Activated CD4-positive, alpha-beta memory T cell treated with anti-CD3 and anti-CD28 coated beads for 36 hours (primary cell): Measurements from ENCODE around the gene GFOD2. TPM values are rescaled to one million over a fixed set of nuclear protein-coding genes. Genes with fewer than 3 reads are reported as not detected.

Experiments used
- CTCF ChIA-PET: fragments of 350-600 bp; sonication (Branson Sonifier 250); formaldehyde crosslinking; loops from one replicate; lab custom pipeline; 2021; ENCODE audit warnings: antibody characterized with exemption, inconsistent platforms; lab: Charles Lee
- POLR2A ChIA-PET: fragments of 350-600 bp; sonication (Branson Sonifier 250); formaldehyde crosslinking; loops from one replicate; lab custom pipeline; 2021; ENCODE audit warnings: antibody characterized with exemption; lab: Charles Lee
- DNase-seq: peaks from one replicate; pipeline ENCODE4 v3.0.0-alpha.2; 2020
- H3K27ac Mint-ChIP-seq: one replicate; pipeline ENCODE4 v1.8.0; 2021; ENCODE audit warnings: mixed read lengths
- H3K27me3 Mint-ChIP-seq: one replicate; pipeline ENCODE4 v1.8.0; 2021; ENCODE audit warnings: mixed read lengths
- H3K36me3 Mint-ChIP-seq: one replicate; pipeline ENCODE4 v1.8.0; 2021; ENCODE audit warnings: mixed read lengths
- H3K4me1 Mint-ChIP-seq: one replicate; pipeline ENCODE4 v1.8.0; 2021; ENCODE audit warnings: low read depth, mixed read lengths
- H3K4me3 Mint-ChIP-seq: one replicate; pipeline ENCODE4 v1.8.0; 2021; ENCODE audit warnings: mild to moderate bottlenecking, mixed read lengths
- H3K9me3 Mint-ChIP-seq: one replicate; pipeline ENCODE4 v1.8.0; 2021; ENCODE audit warnings: mixed read lengths
- intact Hi-C: fragments of 100-400 bp; cut with micrococcal nuclease; formaldehyde crosslinking; loops from one replicate; pipeline ENCODE4 v1.15.1; 2023
- total RNA-seq, 2 experiments: library from RNA; stranded (reverse); gene quantifications; one replicate each; pipeline ENCODE4 v1.2.3, GENCODE V29; 2021

Gene GFOD2
- total RNA-seq, 2 experiments from 2014 or later: 12.6 to 13.7 TPM

- Mint-ChIP-seq H3K4me1 (peaks cover 18% of the 10 kb centered on the region), H3K9me3 (no peaks in the 10 kb centered on the region), H3K27me3 (no peaks in the 10 kb centered on the region), H3K4me3 (no peak overlapping the region), H3K27ac (peak overlapping the region; percentile 2), H3K36me3 (peaks cover 28% of the 10 kb centered on the region)
- ChIA-PET CTCF (no interaction called here), POLR2A (no interaction called here)
- DNase-seq: no peak
- intact Hi-C loops: no loop called here
These were observed 63.8 kb downstream of the GFOD2 start for GRCh38 chr16:67655363-67655762.

GRCh38 chr16:67654403-67654911 lies 64.7 kb downstream of the GFOD2 start:
- Mint-ChIP-seq H3K4me3 (no peak overlapping the region), H3K4me1 (peaks cover 21% of the 10 kb centered on the region), H3K36me3 (peaks cover 32% of the 10 kb centered on the region), H3K27me3 (no peaks in the 10 kb centered on the region), H3K9me3 (no peaks in the 10 kb centered on the region), H3K27ac (no peak overlapping the region)
- intact Hi-C loops: no loop called here
- POLR2A ChIA-PET: no interaction called here
- CTCF ChIA-PET: no interaction called here
- DNase-seq: no peak

GRCh38 chr16:67653789-67654402 lies 65.2 kb downstream of the GFOD2 start:
- Mint-ChIP-seq H3K36me3 (peaks cover 30% of the 10 kb centered on the region), H3K27me3 (no peaks in the 10 kb centered on the region), H3K27ac (no peak overlapping the region), H3K9me3 (no peaks in the 10 kb centered on the region), H3K4me3 (no peak overlapping the region), H3K4me1 (peaks cover 17% of the 10 kb centered on the region)
- CTCF ChIA-PET: no interaction called here
- POLR2A ChIA-PET: no interaction called here
- DNase-seq: no peak
- intact Hi-C loops: no loop called here

GRCh38 chr16:67653128-67653788 lies 65.9 kb downstream of the GFOD2 start:
- Mint-ChIP-seq H3K36me3 (peaks cover 31% of the 10 kb centered on the region), H3K4me1 (peaks cover 11% of the 10 kb centered on the region), H3K27me3 (no peaks in the 10 kb centered on the region), H3K27ac (no peak overlapping the region), H3K9me3 (no peaks in the 10 kb centered on the region), H3K4me3 (no peak overlapping the region)
- ChIA-PET CTCF (interaction anchor here (0.8 to 3.7 kb wide), 2 partner anchors 106 to 206 kb away, joined by 3 to 19 read pairs; no protein-coding TSS in a partner anchor), POLR2A (no interaction called here)
- intact Hi-C loops: no loop called here
- DNase-seq: no peak

- intact Hi-C loops: no loop called here
- no peak overlapping the region for H3K4me3 Mint-ChIP-seq
- DNase-seq: no peak
- no peaks in the 10 kb centered on the region for H3K9me3 Mint-ChIP-seq
- H3K27me3 Mint-ChIP-seq: no peaks in the 10 kb centered on the region
- H3K36me3 Mint-ChIP-seq: peaks cover 31% of the 10 kb centered on the region
- ChIA-PET CTCF (interaction anchor here (0.8 to 3.7 kb wide), 6 partner anchors 11 to 205 kb away, joined by 3 to 19 read pairs (median 4); no protein-coding TSS in a partner anchor), POLR2A (no interaction called here)
- H3K4me1 Mint-ChIP-seq: peaks cover 6% of the 10 kb centered on the region
- no peak overlapping the region for H3K27ac Mint-ChIP-seq
These were observed 66.5 kb downstream of the GFOD2 start for GRCh38 chr16:67652578-67653127.

GRCh38 chr16:67651847-67652246 lies 67.3 kb downstream of the GFOD2 start:
- H3K27me3 Mint-ChIP-seq: no peaks in the 10 kb centered on the region
- H3K4me3 Mint-ChIP-seq: no peak overlapping the region
- ChIA-PET POLR2A (no interaction called here), CTCF (interaction anchor here (0.6 to 3.7 kb wide), 8 partner anchors 8 to 138 kb away, joined by 3 to 19 read pairs (median 4); partner anchors contain the start of genes ACD, C16orf86 and ENKD1)
- H3K4me1 Mint-ChIP-seq: peaks cover 9% of the 10 kb centered on the region
- intact Hi-C loops: no loop called here
- H3K36me3 Mint-ChIP-seq: peaks cover 31% of the 10 kb centered on the region
- H3K27ac Mint-ChIP-seq: no peak overlapping the region
- no peaks in the 10 kb centered on the region for H3K9me3 Mint-ChIP-seq
- no peak for DNase-seq

GRCh38 chr16:67651039-67651438 lies 68.1 kb downstream of the GFOD2 start:
- no peak overlapping the region for H3K4me3 Mint-ChIP-seq
- intact Hi-C loops: no loop called here
- H3K4me1 Mint-ChIP-seq: peaks cover 12% of the 10 kb centered on the region
- no peak for DNase-seq
- no peak overlapping the region for H3K27ac Mint-ChIP-seq
- peaks cover 35% of the 10 kb centered on the region for H3K36me3 Mint-ChIP-seq
- ChIA-PET POLR2A (interaction anchor here (0.9 to 1.3 kb wide), 2 partner anchors 9 to 116 kb away, joined by 3 to 4 read pairs; partner anchors contain the start of gene ACD), CTCF (interaction anchor here (1.4 to 3.7 kb wide), 5 partner anchors 9 to 136 kb away, joined by 3 to 19 read pairs (median 4); partner anchors contain the start of genes ACD, C16orf86 and ENKD1)
- no peaks in the 10 kb centered on the region for H3K27me3 Mint-ChIP-seq
- no peaks in the 10 kb centered on the region for H3K9me3 Mint-ChIP-seq

- POLR2A ChIA-PET: interaction anchor here (0.9 to 1.3 kb wide), 2 partner anchors 10 to 115 kb away, joined by 3 to 4 read pairs; partner anchors contain the start of gene ACD
- no peak overlapping the region for H3K4me3 Mint-ChIP-seq
- H3K27me3 Mint-ChIP-seq: no peaks in the 10 kb centered on the region
- peaks cover 28% of the 10 kb centered on the region for H3K36me3 Mint-ChIP-seq
- intact Hi-C loops: no loop called here
- no peak for DNase-seq
- H3K4me1 Mint-ChIP-seq: peaks cover 15% of the 10 kb centered on the region
- no peak overlapping the region for H3K27ac Mint-ChIP-seq
- no peaks in the 10 kb centered on the region for H3K9me3 Mint-ChIP-seq
- CTCF ChIA-PET: interaction anchor here (3.7 kb wide), 1 partner anchor 102 kb away, joined by 19 read pairs; no protein-coding TSS in a partner anchor
These were observed 69.1 kb downstream of the GFOD2 start for GRCh38 chr16:67650023-67650422.

- H3K27ac Mint-ChIP-seq: no peak overlapping the region
- no peaks in the 10 kb centered on the region for H3K27me3 Mint-ChIP-seq
- H3K4me1 Mint-ChIP-seq: peaks cover 17% of the 10 kb centered on the region
- H3K4me3 Mint-ChIP-seq: no peak overlapping the region
- CTCF ChIA-PET: interaction anchor here (1.0 to 3.7 kb wide), 4 partner anchors 9 to 102 kb away, joined by 3 to 19 read pairs (median 4); partner anchors contain the start of gene CTCF
- DNase-seq: no peak
- peaks cover 27% of the 10 kb centered on the region for H3K36me3 Mint-ChIP-seq
- no peaks in the 10 kb centered on the region for H3K9me3 Mint-ChIP-seq
- intact Hi-C loops: no loop called here
- POLR2A ChIA-PET: interaction anchor here (0.5 kb wide), 1 partner anchor 102 kb away, joined by 3 read pairs; no protein-coding TSS in a partner anchor
These were observed 69.6 kb downstream of the GFOD2 start for GRCh38 chr16:67649494-67649931.

GRCh38 chr16:67648764-67649407 lies 70.2 kb downstream of the GFOD2 start:
- DNase-seq: no peak
- peaks cover 19% of the 10 kb centered on the region for H3K4me1 Mint-ChIP-seq
- H3K36me3 Mint-ChIP-seq: peaks cover 25% of the 10 kb centered on the region
- no peaks in the 10 kb centered on the region for H3K27me3 Mint-ChIP-seq
- H3K9me3 Mint-ChIP-seq: no peaks in the 10 kb centered on the region
- CTCF ChIA-PET: interaction anchor here (0.6 to 1.5 kb wide), 5 partner anchors 10 to 135 kb away, joined by 3 to 4 read pairs (median 4); partner anchors contain the start of gene CTCF
- intact Hi-C loops: no loop called here
- POLR2A ChIA-PET: interaction anchor here (0.5 to 1.3 kb wide), 2 partner anchors 11 to 101 kb away, joined by 3 to 4 read pairs; partner anchors contain the start of gene ACD
- no peak overlapping the region for H3K27ac Mint-ChIP-seq
- no peak overlapping the region for H3K4me3 Mint-ChIP-seq

GRCh38 chr16:67648088-67648763 lies 70.9 kb downstream of the GFOD2 start:
- no peak for DNase-seq
- CTCF ChIA-PET: interaction anchor here (1.2 to 10.7 kb wide), 3 partner anchors 10 to 134 kb away, joined by 4 to 243 read pairs (median 4); no protein-coding TSS in a partner anchor
- intact Hi-C loops: no loop called here
- H3K36me3 Mint-ChIP-seq: peaks cover 25% of the 10 kb centered on the region
- peaks cover 19% of the 10 kb centered on the region for H3K4me1 Mint-ChIP-seq
- POLR2A ChIA-PET: interaction anchor here (1.3 to 1.4 kb wide), 2 partner anchors 10 to 12 kb away, joined by 4 read pairs; partner anchors contain the start of gene ACD
- H3K9me3 Mint-ChIP-seq: no peaks in the 10 kb centered on the region
- no peaks in the 10 kb centered on the region for H3K27me3 Mint-ChIP-seq
- H3K27ac Mint-ChIP-seq: no peak overlapping the region
- H3K4me3 Mint-ChIP-seq: no peak overlapping the region
